HG03159 (cell line): ENCODE measurements around the gene WTIP.
"Not testable (repeated sequence)": the region's sequence is repeated elsewhere in the genome, so short reads cannot be mapped to it uniquely, and the experiment has no call there.

Experiments
- ATAC-seq: cut with Tn5 transposase; IDR thresholded peaks from one replicate; pipeline ENCODE4 v1.9.1; 2021; ENCODE audit warnings: mild to moderate bottlenecking, moderate library complexity; ENCODE audit not compliant: unreplicated experiment

WTIP gene

GRCh38 chr19:34502582-34503411, 21.2 kb downstream of the WTIP start:
- no peak for ATAC-seq

GRCh38 chr19:34503531-34504272, 22.1 kb downstream of the WTIP start:
- ATAC-seq = no peak

- no peak for ATAC-seq
These were observed 22.8 kb downstream of the WTIP start for GRCh38 chr19:34504273-34504808.

GRCh38 chr19:34504809-34505291, 23.3 kb downstream of the WTIP start:
- ATAC-seq = no peak

GRCh38 chr19:34505321-34506025, 23.9 kb downstream of the WTIP start:
- no peak for ATAC-seq

- ATAC-seq = no peak
These were observed 24.4 kb downstream of the WTIP start for GRCh38 chr19:34506026-34506370.

- no peak for ATAC-seq
These were observed 26.0 kb downstream of the WTIP start for GRCh38 chr19:34507414-34508067.

GRCh38 chr19:34508540-34508939, 27.0 kb downstream of the WTIP start:
- no peak for ATAC-seq

- not testable (repeated sequence) for ATAC-seq
These were observed 29.3 kb downstream of the WTIP start for GRCh38 chr19:34510904-34511303.

- ATAC-seq = no peak
These were observed 30.8 kb downstream of the WTIP start for GRCh38 chr19:34512254-34512822.

GRCh38 chr19:34513767-34514166, 32.2 kb downstream of the WTIP start:
- no peak for ATAC-seq

- no peak for ATAC-seq
These were observed 38.0 kb downstream of the WTIP start for GRCh38 chr19:34519602-34520001.

- ATAC-seq = no peak
These were observed 41.9 kb downstream of the WTIP start for GRCh38 chr19:34523408-34523807.

GRCh38 chr19:34525001-34525400, 43.4 kb downstream of the WTIP start:
- ATAC-seq = no peak

GRCh38 chr19:34534206-34534605, 52.6 kb downstream of the WTIP start:
- no peak for ATAC-seq

- ATAC-seq = no peak
These were observed 57.8 kb downstream of the WTIP start for GRCh38 chr19:34539396-34539795.

GRCh38 chr19:34540811-34541557, 59.4 kb downstream of the WTIP start:
- ATAC-seq = no peak

- no peak for ATAC-seq
These were observed 68.3 kb downstream of the WTIP start for GRCh38 chr19:34549833-34550232.

- ATAC-seq = no peak
These were observed 73.9 kb downstream of the WTIP start for GRCh38 chr19:34555447-34555846.

- no peak for ATAC-seq
These were observed 74.9 kb downstream of the WTIP start for GRCh38 chr19:34556488-34556887.
